Measurements from ENCODE around the gene ASPSCR1. TPM values are rescaled to one million over a fixed set of nuclear protein-coding genes. Genes with fewer than 3 reads are reported as not detected.

The ASPSCR1 gene
- total RNA-seq, 4 donors from 2014 or later = 10.1 to 21.0 (median 17.1) TPM

GRCh38 chr17:81939881-81940385, 37.5 kb upstream of the ASPSCR1 start:
- TF ChIP-seq CTCF (IDR thresholded peaks at IDR 0.05) (no peak), POLR2A (IDR thresholded peaks at IDR 0.05) (no peak)
- Histone ChIP-seq H3K9me3 (no peaks in the 10 kb centered on the region), H3K36me3 (no peaks in the 10 kb centered on the region), H3K27me3 (peaks cover 0 to 65% (median 0%) of the 10 kb centered on the region in 4 donors), H3K4me3 (no peak overlapping the region), H3K4me1 (peaks cover 8 to 41% (median 20%) of the 10 kb centered on the region in 3 donors), H3K27ac (no peak overlapping the region)
- intact Hi-C loops (cut with DNase I) = no loop called here
- DNase-seq = no peak
- WGBS, 2 donors = 67% methylated on average over 11 of the region's 21 CpGs; no CpG with 5 or more reads in 1 of the 2 donors

- WGBS, 2 donors = 80 to 85% methylated on average over 2 to 17 of the region's 56 CpGs
- Histone ChIP-seq H3K27ac (no peak overlapping the region), H3K27me3 (peaks cover 0 to 68% (median 0%) of the 10 kb centered on the region in 4 donors), H3K4me3 (no peak overlapping the region), H3K4me1 (peaks cover 8 to 41% (median 20%) of the 10 kb centered on the region in 3 donors), H3K9me3 (no peaks in the 10 kb centered on the region), H3K36me3 (no peaks in the 10 kb centered on the region)
- intact Hi-C loops (cut with DNase I) = no loop called here
- no peak for TF ChIP-seq CTCF (IDR thresholded peaks at IDR 0.05)
- no peak for TF ChIP-seq POLR2A (IDR thresholded peaks at IDR 0.05)
- DNase-seq = no peak
Measured at GRCh38 chr17:81940538-81941483, 36.6 kb upstream of the ASPSCR1 start.

GRCh38 chr17:81941484-81942166, 35.8 kb upstream of the ASPSCR1 start:
- H3K27ac ChIP-seq = no peak overlapping the region
- no peaks in the 10 kb centered on the region for H3K36me3 ChIP-seq
- no peak for DNase-seq
- intact Hi-C loops (cut with DNase I) = no loop called here
- TF ChIP-seq CTCF (IDR thresholded peaks at IDR 0.05) = no peak
- TF ChIP-seq POLR2A (IDR thresholded peaks at IDR 0.05) = no peak
- H3K9me3 ChIP-seq = no peaks in the 10 kb centered on the region
- no peak overlapping the region for H3K4me3 ChIP-seq
- peaks cover 5 to 32% (median 18%) of the 10 kb centered on the region in 3 donors for H3K4me1 ChIP-seq
- H3K27me3 ChIP-seq = peaks cover 0 to 68% (median 0%) of the 10 kb centered on the region in 4 donors
- 34 to 58% methylated on average over 13 to 18 of the region's 30 CpGs for WGBS, 2 donors

- H3K4me1 ChIP-seq = peaks cover 0 to 27% (median 14%) of the 10 kb centered on the region in 3 donors
- H3K4me3 ChIP-seq = no peak overlapping the region
- DNase-seq = no peak
- H3K36me3 ChIP-seq = no peaks in the 10 kb centered on the region
- no peaks in the 10 kb centered on the region for H3K9me3 ChIP-seq
- H3K27ac ChIP-seq = no peak overlapping the region
- 34 to 50% methylated on average over 7 of the region's 12 CpGs for WGBS, 2 donors
- intact Hi-C loops (cut with DNase I) = no loop called here
- no peak for TF ChIP-seq CTCF (IDR thresholded peaks at IDR 0.05)
- peaks cover 0 to 67% (median 0%) of the 10 kb centered on the region in 4 donors for H3K27me3 ChIP-seq
Measured at GRCh38 chr17:81942167-81942553, 35.3 kb upstream of the ASPSCR1 start.

Data from esophagus squamous epithelium (tissue), 5 donors.